Neuronal stem cell (in vitro differentiated cells): ENCODE measurements around the gene TIMM21.

Experiments used
- DNase-seq: peaks from one replicate; pipeline ENCODE4 v3.0.0-alpha.2; 2013; ENCODE audit warnings: low spot score
- H2AFZ ChIP-seq: one replicate; pipeline ENCODE4 v1.6.1; 2013; ENCODE audit warnings: mild to moderate bottlenecking, low read length, inconsistent platforms
- H2AK5ac ChIP-seq: 2 replicates; pipeline ENCODE4 v1.6.1; 2013; ENCODE audit warnings: low read depth, mild to moderate bottlenecking, inconsistent platforms, low read length, moderate library complexity, mixed read lengths
- H2BK120ac ChIP-seq: 2 replicates; pipeline ENCODE4 v1.6.1; 2013; ENCODE audit warnings: low read depth, mild to moderate bottlenecking, inconsistent platforms, low read length, moderate library complexity, mixed read lengths
- H2BK12ac ChIP-seq: one replicate; pipeline ENCODE4 v1.6.1; 2013; ENCODE audit warnings: low read length, inconsistent platforms
- H2BK15ac ChIP-seq: 2 replicates; pipeline ENCODE4 v1.6.1; 2013; ENCODE audit warnings: mild to moderate bottlenecking, low read length, inconsistent platforms, mixed read lengths
- H2BK5ac ChIP-seq: one replicate; pipeline ENCODE4 v1.6.1; 2013; ENCODE audit warnings: inconsistent platforms, mild to moderate bottlenecking, low read length, moderate library complexity
- H3K14ac ChIP-seq: one replicate; pipeline ENCODE4 v1.6.1; 2013; ENCODE audit warnings: low read length, inconsistent platforms
- H3K18ac ChIP-seq: 2 replicates; pipeline ENCODE4 v1.6.1; 2013; ENCODE audit warnings: low read length, inconsistent platforms
- H3K23ac ChIP-seq: 2 replicates; pipeline ENCODE4 v1.6.1; 2013; ENCODE audit warnings: low read depth, mild to moderate bottlenecking, mixed read lengths, low read length, inconsistent platforms; ENCODE audit not compliant: poor library complexity
- H3K27ac ChIP-seq: replicated peaks from 3 replicates; pipeline ENCODE4 v1.5.1; 2013; ENCODE audit warnings: low read length, inconsistent platforms
- H3K27me3 ChIP-seq, 3 experiments: 2 replicates each; pipeline ENCODE4 v1.6.1; 2013; ENCODE audit warnings: low read length in 3 of 3, mild to moderate bottlenecking in 2 of 3, inconsistent platforms in 1 of 3, low read depth in 1 of 3, mixed read lengths in 1 of 3, moderate library complexity in 1 of 3; ENCODE audit not compliant: control insufficient read depth in 3 of 3, insufficient read depth in 3 of 3
- H3K36me3 ChIP-seq, 2 donors: replicated peaks in 1 of 2; 2 replicates each; pipeline ENCODE4 v1.6.1; 2013; ENCODE audit warnings: low read length in 2 of 2; ENCODE audit not compliant: control insufficient read depth in 2 of 2, insufficient read depth in 2 of 2
- H3K4ac ChIP-seq: 2 replicates; pipeline ENCODE4 v1.6.1; 2013; ENCODE audit warnings: inconsistent platforms, mild to moderate bottlenecking, low read length, moderate library complexity
- H3K4me1 ChIP-seq, 2 donors: 1 replicate in 1 of 2; 2 replicates in 1 of 2; pipeline ENCODE4 v1.6.1; 2013; ENCODE audit warnings: low read length in 2 of 2, low read depth in 1 of 2; ENCODE audit not compliant: control insufficient read depth in 2 of 2, insufficient read depth in 1 of 2
- H3K4me2 ChIP-seq: one replicate; pipeline ENCODE4 v1.6.1; 2013; ENCODE audit warnings: mild to moderate bottlenecking, low read length, inconsistent platforms; ENCODE audit not compliant: insufficient read depth, poor library complexity, severe bottlenecking
- H3K4me3 ChIP-seq, 2 donors: 2 replicates each; pipeline ENCODE4 v1.5.1; 2013; ENCODE audit warnings: low read length in 2 of 2, mild to moderate bottlenecking in 2 of 2, inconsistent platforms in 1 of 2, moderate library complexity in 1 of 2
- H3K79me1 ChIP-seq: one replicate; pipeline ENCODE4 v1.6.1; 2013; ENCODE audit warnings: low read depth, mild to moderate bottlenecking, inconsistent platforms, low read length, moderate library complexity
- H3K9ac ChIP-seq: one replicate; pipeline ENCODE4 v1.6.1; 2013; ENCODE audit warnings: mild to moderate bottlenecking, low read depth, low read length, inconsistent platforms; ENCODE audit not compliant: poor library complexity
- H3K9me3 ChIP-seq, 2 donors: replicated peaks in 1 of 2; 2 replicates each; pipeline versions ENCODE3 to v1.6.1; 2013; ENCODE audit warnings: low read length in 2 of 2, mild to moderate bottlenecking in 2 of 2, inconsistent platforms in 1 of 2, low read depth in 1 of 2, mixed read lengths in 1 of 2, moderate library complexity in 1 of 2; ENCODE audit not compliant: control insufficient read depth in 2 of 2, insufficient read depth in 1 of 2
- H4K8ac ChIP-seq: one replicate; pipeline ENCODE4 v1.6.1; 2013; ENCODE audit warnings: low read depth, mild to moderate bottlenecking, inconsistent platforms, low read length, moderate library complexity
- H4K91ac ChIP-seq: one replicate; pipeline ENCODE4 v1.6.1; 2013; ENCODE audit warnings: low read length, low read depth, mild to moderate bottlenecking, inconsistent platforms; ENCODE audit not compliant: poor library complexity
- WGBS, 2 donors: extraction: QIAGEN DNeasy Blood & Tissue Kit; methylation state at CpG; one replicate each; pipeline ENCODE4 v1.1.7; 2013; ENCODE audit warnings: missing lambda C conversion rate in 2 of 2, mixed read lengths in 1 of 2; ENCODE audit not compliant: insufficient read length in 2 of 2, insufficient replicate concordance in 1 of 2; ENCODE audit errors: extremely low coverage in 2 of 2; 5-methylcytosine and 5-hydroxymethylcytosine counted together

TIMM21 gene

DNA sequence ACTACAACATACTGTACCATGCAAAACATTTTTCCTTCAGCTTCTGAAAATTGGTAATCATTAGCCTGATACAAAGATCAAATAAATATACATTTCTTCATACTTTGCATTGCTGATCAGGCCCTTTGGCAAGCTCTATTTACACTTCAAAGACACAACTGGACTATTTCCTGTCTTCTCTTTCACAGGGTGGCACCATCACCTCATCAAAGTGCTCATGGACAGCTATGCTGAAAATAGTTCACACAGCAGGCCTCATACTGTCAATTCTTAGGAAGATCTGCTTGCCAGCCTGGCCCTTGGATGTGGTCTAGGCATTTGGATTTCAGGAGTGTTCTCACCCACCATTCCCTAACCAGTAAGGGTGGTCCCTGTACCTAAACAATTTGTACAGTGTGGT is 34.6 kb upstream of the TIMM21 start:
- Histone ChIP-seq H2BK5ac (no peak overlapping the region), H3K4me3 (no peak overlapping the region), H4K8ac (no peak overlapping the region), H3K27me3 (no peaks in the 10 kb centered on the region), H2AK5ac (no peak overlapping the region), H3K14ac (no peak overlapping the region), H2BK120ac (no peak overlapping the region), H2BK12ac (no peak overlapping the region), H3K79me1 (no peaks in the 10 kb centered on the region), H3K4me1 (peaks cover 6 to 9% of the 10 kb centered on the region in 2 donors), H3K23ac (no peak overlapping the region), H2BK15ac (no peak overlapping the region), H2AFZ (peak overlapping the region; percentile 42), H3K27ac (no peak overlapping the region), H3K18ac (no peak overlapping the region), H3K4me2 (no peak overlapping the region), H4K91ac (no peak overlapping the region), H3K4ac (no peak overlapping the region), H3K9me3 (peaks cover 2 to 9% of the 10 kb centered on the region in 2 donors), H3K9ac (no peak overlapping the region), H3K36me3 (no peaks in the 10 kb centered on the region)
- no peak for DNase-seq

DNA sequence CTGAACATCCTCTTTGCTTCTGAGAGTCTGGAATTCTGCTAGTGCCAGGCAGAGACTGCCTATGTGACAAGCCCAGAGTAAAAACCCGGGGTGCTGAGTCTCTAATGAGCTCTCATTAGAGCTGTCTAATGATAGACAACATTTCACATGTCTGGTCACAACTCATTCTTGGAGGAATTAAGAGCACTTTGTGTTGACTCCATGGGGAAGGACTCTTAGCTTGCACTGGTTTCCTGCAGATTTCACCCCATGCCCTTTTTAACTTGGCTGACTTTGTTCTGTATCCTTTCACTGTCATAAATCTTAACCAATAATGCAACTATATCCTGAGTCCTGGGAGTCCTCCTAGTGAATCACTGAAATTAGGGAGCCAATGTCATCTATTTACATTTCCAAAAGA is 34.2 kb upstream of the TIMM21 start:
- Histone ChIP-seq H3K4me1 (peaks cover 6 to 9% of the 10 kb centered on the region in 2 donors), H2BK5ac (no peak overlapping the region), H2BK120ac (no peak overlapping the region), H3K79me1 (no peaks in the 10 kb centered on the region), H2BK15ac (no peak overlapping the region), H3K9ac (no peak overlapping the region), H3K14ac (no peak overlapping the region), H3K27me3 (no peaks in the 10 kb centered on the region), H3K9me3 (peaks cover 2 to 9% of the 10 kb centered on the region in 2 donors), H3K4me2 (no peak overlapping the region), H3K23ac (no peak overlapping the region), H4K8ac (no peak overlapping the region), H2BK12ac (no peak overlapping the region), H3K36me3 (no peaks in the 10 kb centered on the region), H2AK5ac (no peak overlapping the region), H2AFZ (peak overlapping the region; percentile 42), H3K4ac (no peak overlapping the region), H3K4me3 (no peak overlapping the region), H4K91ac (no peak overlapping the region), H3K18ac (no peak overlapping the region), H3K27ac (no peak overlapping the region)
- peak; percentile 29 for DNase-seq
- no CpG with 5 or more reads among the region's 1 CpG for WGBS, 2 donors

DNA sequence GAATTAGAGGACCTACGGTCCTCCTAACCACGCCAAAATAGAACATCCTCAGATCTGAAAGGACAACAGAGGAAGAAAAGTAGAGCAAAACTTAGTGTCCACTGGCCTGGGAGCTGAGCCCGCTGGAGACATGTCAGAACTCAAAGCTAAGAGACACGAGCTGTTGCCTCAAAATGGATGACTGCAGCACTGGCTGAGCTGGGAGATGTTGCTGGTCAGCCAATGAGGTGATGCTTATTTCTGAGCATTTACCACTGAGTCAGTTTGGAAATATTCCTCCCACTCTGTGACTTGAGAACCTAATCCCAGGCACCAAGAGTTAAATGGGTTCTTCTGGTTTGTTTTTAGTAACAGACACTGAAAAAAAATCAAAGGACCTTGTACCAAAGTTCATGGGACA is 33.3 kb upstream of the TIMM21 start:
- no peaks in the 10 kb centered on the region for H3K79me1 ChIP-seq
- H3K36me3 ChIP-seq = no peaks in the 10 kb centered on the region
- DNase-seq = no peak
- H2BK12ac ChIP-seq = no peak overlapping the region
- no peak overlapping the region for H3K4me3 ChIP-seq
- H2BK15ac ChIP-seq = no peak overlapping the region
- no peak overlapping the region for H2BK5ac ChIP-seq
- no peak overlapping the region for H3K23ac ChIP-seq
- H3K9ac ChIP-seq = no peak overlapping the region
- no peak overlapping the region for H3K4ac ChIP-seq
- H2AK5ac ChIP-seq = no peak overlapping the region
- WGBS, 2 donors = no CpG with 5 or more reads among the region's 4 CpGs
- H3K4me2 ChIP-seq = no peak overlapping the region
- no peak overlapping the region for H3K27ac ChIP-seq
- H4K91ac ChIP-seq = no peak overlapping the region
- peaks cover 6 to 9% of the 10 kb centered on the region in 2 donors for H3K4me1 ChIP-seq
- H4K8ac ChIP-seq = no peak overlapping the region
- H3K18ac ChIP-seq = no peak overlapping the region
- no peak overlapping the region for H3K14ac ChIP-seq
- peaks cover 2 to 9% of the 10 kb centered on the region in 2 donors for H3K9me3 ChIP-seq
- H2AFZ ChIP-seq = peak overlapping the region; percentile 42
- no peaks in the 10 kb centered on the region for H3K27me3 ChIP-seq
- H2BK120ac ChIP-seq = no peak overlapping the region

DNA sequence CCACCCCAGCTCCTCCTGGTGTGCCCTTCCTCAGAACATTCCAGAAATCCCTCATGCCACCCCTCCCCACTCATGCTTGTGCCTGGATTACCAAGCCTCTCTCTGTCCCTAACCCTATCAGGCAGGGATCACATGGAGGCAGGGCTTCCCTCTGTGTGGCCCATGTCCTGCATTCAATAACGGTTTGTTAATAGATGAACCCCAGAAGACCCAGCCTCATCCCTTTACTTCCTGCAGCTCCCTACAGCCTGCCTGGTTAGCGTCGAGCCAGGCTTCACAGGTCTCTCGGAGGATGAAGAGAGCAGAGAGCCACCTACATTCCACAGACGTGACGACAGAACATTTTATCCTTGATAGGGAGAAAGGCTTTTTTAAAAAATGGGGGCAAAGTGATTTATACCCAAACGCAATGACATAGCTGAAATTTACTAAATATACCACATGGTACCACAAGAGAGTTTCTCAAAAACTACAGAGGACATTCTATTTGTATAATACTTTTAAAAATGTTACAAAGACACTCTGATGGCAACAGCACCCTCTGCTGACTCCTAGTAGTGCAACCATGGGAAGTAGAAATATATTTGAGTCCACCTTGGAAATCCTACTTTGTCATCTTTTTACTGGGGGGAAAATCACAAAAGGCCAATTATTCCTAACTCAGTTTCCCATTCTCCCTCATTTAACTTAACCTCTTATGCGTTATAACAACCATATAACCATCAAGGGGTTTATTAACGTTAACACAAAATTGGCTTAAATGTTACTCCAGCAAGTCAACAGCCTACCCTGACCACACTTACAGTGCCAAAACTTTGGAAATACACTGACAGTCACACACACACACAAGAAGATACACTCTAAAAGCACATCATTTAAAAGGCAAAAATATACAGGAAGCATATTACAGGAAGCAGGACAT is 31.4 kb upstream of the TIMM21 start:
- no peak overlapping the region for H3K4me3 ChIP-seq
- no peaks in the 10 kb centered on the region for H3K36me3 ChIP-seq
- H3K14ac ChIP-seq = no peak overlapping the region
- no peak overlapping the region for H3K18ac ChIP-seq
- H4K91ac ChIP-seq = no peak overlapping the region
- no peaks in the 10 kb centered on the region for H3K27me3 ChIP-seq
- no peak overlapping the region for H4K8ac ChIP-seq
- H2AK5ac ChIP-seq = no peak overlapping the region
- H3K4ac ChIP-seq = no peak overlapping the region
- no CpG with 5 or more reads among the region's 9 CpGs for WGBS, 2 donors
- no peak overlapping the region for H3K27ac ChIP-seq
- H2BK5ac ChIP-seq = no peak overlapping the region
- peak overlapping the region; percentile 65 for H2AFZ ChIP-seq
- H3K9me3 ChIP-seq = peaks cover 2 to 9% of the 10 kb centered on the region in 2 donors
- H3K9ac ChIP-seq = no peak overlapping the region
- H3K23ac ChIP-seq = no peak overlapping the region
- H3K4me2 ChIP-seq = no peak overlapping the region
- peaks cover 6 to 9% of the 10 kb centered on the region in 2 donors for H3K4me1 ChIP-seq
- H2BK15ac ChIP-seq = no peak overlapping the region
- no peaks in the 10 kb centered on the region for H3K79me1 ChIP-seq
- no peak for DNase-seq
- no peak overlapping the region for H2BK12ac ChIP-seq
- no peak overlapping the region for H2BK120ac ChIP-seq
